HCT116 (cell line): Measurements from ENCODE around the gene TMEM52B. TPM values are rescaled to one million over a fixed set of nuclear protein-coding genes. Genes with fewer than 3 reads are reported as not detected.
A peak's percentile ranks its signal among the peaks of the same experiment; 100 is the strongest.

Experiments
- ATAC-seq: fragments of 200-7000 bp; cut with Tn5 transposase; 2 replicates; pipeline ENCODE4 v1.9.1; 2020; ENCODE audit warnings: mild to moderate bottlenecking, moderate library complexity
- BruUV-seq: library from RNA; stranded (reverse); fragments of 400-500 nt; replicated peaks from 2 replicates; lab custom pipeline; 2021; lab: Mats Ljungman, UMichigan
- CTCF ChIA-PET: fragments of 300-600 bp; sonication (Branson Sonifier 250); formaldehyde crosslinking; loops from one replicate; lab custom pipeline; 2021; ENCODE audit warnings: antibody characterized with exemption; lab: Charles Lee
- POLR2A ChIA-PET: fragments of 300-600, 350-600 bp; sonication (Branson Sonifier 250); formaldehyde crosslinking; loops from one replicate; lab custom pipeline; 2021; ENCODE audit warnings: antibody characterized with exemption; lab: Charles Lee
- RAD21 ChIA-PET, 2 experiments: fragments of 300-600 bp; sonication (Branson Sonifier 250); formaldehyde crosslinking; loops; one replicate each; lab custom pipeline; 2023; ENCODE audit warnings: low total read pairs in 2 of 2; ENCODE audit not compliant: uncharacterized antibody in 2 of 2, unreplicated experiment in 2 of 2, low non-redundant PET in 1 of 2; lab: Charles Lee
- DNase-seq: peaks from one replicate; pipeline ENCODE4 v3.0.0-alpha.2; 2010; ENCODE audit warnings: low read depth, low spot score
- H2AFZ ChIP-seq: fragments of 200-600 bp; shearing (Covaris generic), sonication (generic); 2 replicates; pipeline ENCODE4 v1.6.1; 2017; ENCODE audit warnings: low read depth, mixed run types, mixed read lengths, antibody characterized with exemption, low read length; ENCODE audit not compliant: poor library complexity, severe bottlenecking
- H3K27ac ChIP-seq: 2 replicates; pipeline ENCODE4 v1.5.1; 2012; ENCODE audit warnings: low read depth, low read length
- H3K27me3 ChIP-seq: fragments of 200-600 bp; sonication (generic); 2 replicates; pipeline ENCODE4 v1.6.1; 2016; ENCODE audit warnings: mixed run types, low read length, mixed read lengths; ENCODE audit not compliant: insufficient read depth
- H3K36me3 ChIP-seq, 2 experiments: fragments of 200-500 bp in 1 of 2; fragments of 200-600 bp in 1 of 2; sonication (Bioruptor generic) in 1 of 2; sonication (generic) in 1 of 2; 2 replicates each; pipeline versions ENCODE4 v1.5.1 to v1.6.1; 2014 to 2016; ENCODE audit warnings: low read length in 2 of 2, inconsistent platforms in 1 of 2, mixed read lengths in 1 of 2, mixed run types in 1 of 2; ENCODE audit not compliant: insufficient read depth in 2 of 2, control insufficient read depth in 1 of 2
- H3K4me1 ChIP-seq, 2 experiments: fragments of 200-600 bp in 1 of 2; sonication (generic) in 1 of 2; 2 replicates each; pipeline versions ENCODE4 v1.5.1 to v1.6.1; 2012 to 2017; ENCODE audit warnings: low read length in 2 of 2, inconsistent platforms in 1 of 2, mild to moderate bottlenecking in 1 of 2, mixed read lengths in 1 of 2, mixed run types in 1 of 2, moderate library complexity in 1 of 2; ENCODE audit not compliant: insufficient read depth in 2 of 2, control insufficient read depth in 1 of 2
- H3K4me2 ChIP-seq: fragments of 200-600 bp; sonication (generic); 2 replicates; pipeline ENCODE4 v1.6.1; 2017; ENCODE audit warnings: mixed run types, low read length, mixed read lengths
- H3K4me3 ChIP-seq, 2 experiments: fragments of 200-600 bp in 1 of 2; sonication (generic) in 1 of 2; replicated peaks in 1 of 2; 2 replicates each; pipeline ENCODE4 v1.5.1; 2011 to 2016; ENCODE audit warnings: low read length in 2 of 2, control low read depth in 1 of 2, low read depth in 1 of 2, mild to moderate bottlenecking in 1 of 2, mixed read lengths in 1 of 2, mixed run types in 1 of 2
- H3K79me2 ChIP-seq: fragments of 200-600 bp; sonication (generic); 2 replicates; pipeline ENCODE4 v1.6.1; 2017; ENCODE audit warnings: mild to moderate bottlenecking, mixed run types, low read length, moderate library complexity, mixed read lengths; ENCODE audit not compliant: insufficient read depth
- H3K9ac ChIP-seq: fragments of 200-600 bp; sonication (generic); 2 replicates; pipeline ENCODE4 v1.6.1; 2016; ENCODE audit warnings: low read length, mixed read lengths
- H3K9me2 ChIP-seq: fragments of 200-600 bp; sonication (generic), shearing (Covaris generic); 2 replicates; pipeline ENCODE4 v1.6.1; 2017; ENCODE audit warnings: mixed run types, mild to moderate bottlenecking, moderate library complexity; ENCODE audit not compliant: insufficient read depth
- H3K9me3 ChIP-seq, 2 experiments: fragments of 200-500 bp in 1 of 2; fragments of 200-600 bp in 1 of 2; sonication (Bioruptor generic) in 1 of 2; sonication (generic) in 1 of 2; 2 replicates each; pipeline ENCODE4 v1.6.1; 2014 to 2017; ENCODE audit warnings: low read length in 2 of 2, mixed read lengths in 2 of 2, inconsistent platforms in 1 of 2, low read depth in 1 of 2, mild to moderate bottlenecking in 1 of 2, mixed run types in 1 of 2, moderate library complexity in 1 of 2; ENCODE audit not compliant: control insufficient read depth in 1 of 2, insufficient read depth in 1 of 2
- H4K20me1 ChIP-seq: fragments of 200-600 bp; sonication (generic), shearing (Covaris generic); 2 replicates; pipeline ENCODE4 v1.6.1; 2017; ENCODE audit warnings: mixed run types, mild to moderate bottlenecking, moderate library complexity; ENCODE audit not compliant: insufficient read depth
- CTCF ChIP-seq, 3 experiments: fragments of 200-600 bp in 1 of 3; sonication (generic) in 1 of 3; IDR thresholded peaks in 2 of 3; conservative IDR thresholded peaks in 1 of 3; 2 replicates each; pipeline ENCODE4 v1.5.1; 2012 to 2017; ENCODE audit warnings: low read depth in 2 of 3, low read length in 2 of 3, antibody characterized with exemption in 1 of 3, borderline replicate concordance in 1 of 3, control low read depth in 1 of 3, mild to moderate bottlenecking in 1 of 3, mixed read lengths in 1 of 3, mixed run types in 1 of 3, moderate library complexity in 1 of 3; ENCODE audit not compliant: insufficient read depth in 1 of 3
- EGR1 ChIP-seq: IDR thresholded peaks from 2 replicates; pipeline ENCODE4 v1.6.1; 2012; ENCODE audit warnings: low read depth
- FOSL1 ChIP-seq: IDR thresholded peaks from 2 replicates; pipeline ENCODE4 v1.6.1; 2012; ENCODE audit warnings: low read depth
- MAX ChIP-seq: IDR thresholded peaks from 2 replicates; pipeline ENCODE4 v1.6.1; 2012
- POLR2A ChIP-seq: IDR thresholded peaks from 2 replicates; pipeline ENCODE4 v1.7.0; 2011; ENCODE audit warnings: borderline replicate concordance; ENCODE audit not compliant: insufficient read depth, insufficient read length; ENCODE audit errors: extremely low read depth
- POLR2AphosphoS5 ChIP-seq: IDR thresholded peaks from 2 replicates; pipeline ENCODE4 v1.6.1; 2011; ENCODE audit warnings: mild to moderate bottlenecking, low read depth, low read length, moderate library complexity
- RAD21 ChIP-seq: IDR thresholded peaks from 2 replicates; pipeline ENCODE4 v1.6.1; 2012; ENCODE audit warnings: low read depth, mild to moderate bottlenecking
- SRF ChIP-seq: IDR thresholded peaks from 2 replicates; pipeline ENCODE4 v1.6.1; 2012; ENCODE audit warnings: low read depth
- ZBTB33 ChIP-seq: IDR thresholded peaks from 2 replicates; pipeline ENCODE4 v1.6.1; 2011; ENCODE audit warnings: mild to moderate bottlenecking, low read length, moderate library complexity; ENCODE audit not compliant: insufficient replicate concordance; ENCODE audit errors: extremely low read depth
- ZFX ChIP-seq: fragments of 450-650 bp; IDR thresholded peaks from 2 replicates; pipeline ENCODE4 v1.6.1; 2017
- ZNF274 ChIP-seq: fragments of 200-500 bp; sonication (Bioruptor generic); IDR thresholded peaks from 2 replicates; pipeline ENCODE4 v1.6.1; 2014; ENCODE audit warnings: mild to moderate bottlenecking, low read depth, low read length, inconsistent platforms
- intact Hi-C: fragments of 100-400 bp; cut with micrococcal nuclease; formaldehyde crosslinking; loops from 2 replicates; pipeline ENCODE4 v1.10.0; 2022
- total RNA-seq: library from RNA; stranded (reverse); gene quantifications from one replicate; pipeline ENCODE4 v1.2.1, GENCODE V29; 2021; ENCODE audit not compliant: unreplicated experiment

TMEM52B gene
- total RNA-seq, 1 experiment from 2014 or later, result not detected

- TF ChIP-seq ZBTB33 (no peak), ZNF274 (no peak), POLR2AphosphoS5 (peak; percentile 10; the same call in 1 of the 2 replicates), POLR2A (no peak)
Observed at GRCh38 chr12:10213168-10214135, 34.6 kb downstream of the TMEM52B start (continued).

GRCh38 chr12:10214136-10214894 lies 35.5 kb downstream of the TMEM52B start:
- no peak for ATAC-seq
- peaks cover 0 to 4% of the 10 kb centered on the region in 2 experiments; a peak in 1 of 4 replicates for H3K36me3 ChIP-seq
- no peaks in the 10 kb centered on the region for H3K9me3 ChIP-seq
- BruUV-seq, result no TSS peak
- DNase-seq, result no peak
- H3K9ac ChIP-seq, result peak overlapping the region; percentile 93
- peaks cover 22 to 44% of the 10 kb centered on the region in 2 experiments; a peak in 3 of 4 replicates for H3K4me1 ChIP-seq
- peak overlapping the region; percentile 84 to 89 for H3K4me3 ChIP-seq
- CTCF ChIA-PET, result interaction anchor here (0.9 kb wide), 1 partner anchor 461 kb away, joined by 3 read pairs; no protein-coding TSS in a partner anchor
- no peaks in the 10 kb centered on the region for H3K9me2 ChIP-seq
- H3K79me2 ChIP-seq, result peaks cover 15% of the 10 kb centered on the region
- H2AFZ ChIP-seq, result peak overlapping the region; percentile 29
- TF ChIP-seq RAD21, result no peak
- TF ChIP-seq EGR1, result no peak
- no peak for TF ChIP-seq MAX
- no peak for TF ChIP-seq FOSL1
- no peak for TF ChIP-seq ZFX
- no peak for TF ChIP-seq ZNF274
- TF ChIP-seq ZBTB33, result no peak
- no peak for TF ChIP-seq SRF
- TF ChIP-seq CTCF (IDR thresholded peaks at IDR 0.05 in 2 of 3, conservative IDR thresholded peaks at IDR 0.05 in 1 of 3; ENCODE audit: borderline replicate concordance in 1 of 3, insufficient read depth in 1 of 3, low read depth in 2 of 3, low read length in 2 of 3), result no peak
- TF ChIP-seq, all 23 proteins: peak for 0
- peak overlapping the region; percentile 79; the same call in 1 of the 2 replicates for H3K27ac ChIP-seq
- H3K4me2 ChIP-seq, result peak overlapping the region; percentile 81
- intact Hi-C loops, result no loop called here
- H3K27me3 ChIP-seq, result no peaks in the 10 kb centered on the region
- no peaks in the 10 kb centered on the region for H4K20me1 ChIP-seq
- ChIA-PET RAD21 (no interaction called here), POLR2A (no interaction called here)
